OCI-LY7 (cell line): ENCODE measurements around the gene MRC1.

Source experiments
- EZH2phosphoT487 ChIP-seq: fragments of 200-600 bp; sonication (generic); IDR thresholded peaks from 2 replicates; pipeline ENCODE4 v1.6.1; 2018; ENCODE audit warnings: low read depth, borderline replicate concordance, mild to moderate bottlenecking, mixed run types, antibody characterized with exemption, low read length, moderate library complexity, mixed read lengths
- TF ChIP-seq, protein P1 (sequence below): fragments of 200-600 bp; sonication (generic); conservative IDR thresholded peaks from 2 replicates; pipeline ENCODE4 v1.5.1; 2014; ENCODE audit warnings: mild to moderate bottlenecking, antibody characterized with exemption, low read length, moderate library complexity, mixed read lengths

DNA sequence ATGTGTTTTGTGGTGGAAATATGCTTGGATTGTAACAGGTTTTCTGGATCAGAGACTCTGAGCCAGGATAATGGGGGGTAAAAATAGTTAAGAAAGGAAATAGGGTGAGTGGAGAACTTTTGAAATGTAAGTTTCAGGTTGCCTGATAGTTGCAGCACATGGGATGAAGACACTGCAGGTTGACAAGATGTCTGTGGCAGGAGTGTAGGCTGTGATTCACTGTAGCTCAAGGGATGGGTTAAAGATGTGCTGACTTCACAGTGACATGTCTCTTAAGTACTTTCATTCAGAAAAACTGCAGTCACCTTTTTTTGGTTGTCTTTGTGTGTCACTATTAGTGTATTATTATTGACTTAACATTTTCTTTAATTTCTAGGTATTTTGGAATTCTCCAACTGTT lies 79.0 kb downstream of the MRC1 start:
- TF ChIP-seq, protein P1, sequence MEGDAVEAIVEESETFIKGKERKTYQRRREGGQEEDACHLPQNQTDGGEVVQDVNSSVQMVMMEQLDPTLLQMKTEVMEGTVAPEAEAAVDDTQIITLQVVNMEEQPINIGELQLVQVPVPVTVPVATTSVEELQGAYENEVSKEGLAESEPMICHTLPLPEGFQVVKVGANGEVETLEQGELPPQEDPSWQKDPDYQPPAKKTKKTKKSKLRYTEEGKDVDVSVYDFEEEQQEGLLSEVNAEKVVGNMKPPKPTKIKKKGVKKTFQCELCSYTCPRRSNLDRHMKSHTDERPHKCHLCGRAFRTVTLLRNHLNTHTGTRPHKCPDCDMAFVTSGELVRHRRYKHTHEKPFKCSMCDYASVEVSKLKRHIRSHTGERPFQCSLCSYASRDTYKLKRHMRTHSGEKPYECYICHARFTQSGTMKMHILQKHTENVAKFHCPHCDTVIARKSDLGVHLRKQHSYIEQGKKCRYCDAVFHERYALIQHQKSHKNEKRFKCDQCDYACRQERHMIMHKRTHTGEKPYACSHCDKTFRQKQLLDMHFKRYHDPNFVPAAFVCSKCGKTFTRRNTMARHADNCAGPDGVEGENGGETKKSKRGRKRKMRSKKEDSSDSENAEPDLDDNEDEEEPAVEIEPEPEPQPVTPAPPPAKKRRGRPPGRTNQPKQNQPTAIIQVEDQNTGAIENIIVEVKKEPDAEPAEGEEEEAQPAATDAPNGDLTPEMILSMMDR, result no peak
- no peak for TF ChIP-seq EZH2phosphoT487
